ENCODE measurements around the gene PPP1R13B. TPM values are rescaled to one million over a fixed set of nuclear protein-coding genes. Genes with fewer than 3 reads are reported as not detected.

Gene PPP1R13B
- total and polyA plus RNA-seq, 8 donors = 20.9 to 33.9 (median 26.9) TPM

- FAIRE-seq (no peak), ATAC-seq (no peak)
- intact Hi-C loops (cut with DNase I) = no loop called here
These were observed 83.5 kb downstream of the PPP1R13B start for GRCh38 chr14:103763730-103764488.

GRCh38 chr14:103762541-103762940 is 84.8 kb downstream of the PPP1R13B start:
- H3K27ac ChIP-seq = no peak overlapping the region
- H3K27me3 ChIP-seq = no peaks in the 10 kb centered on the region
- intact Hi-C loops (cut with DNase I) = no loop called here
- H3K9me3 ChIP-seq = no peaks in the 10 kb centered on the region
- no peak for FAIRE-seq
- WGBS, 2 donors = 92% methylated on average over 13 of the region's 13 CpGs
- no peak for DNase-seq
- H3K4me3 ChIP-seq = no peak overlapping the region
- TF ChIP-seq CTCF (IDR thresholded peaks at IDR 0.05) = no peak
- no peak for ATAC-seq
- H3K4me1 ChIP-seq = no peaks in the 10 kb centered on the region
- no peaks in the 10 kb centered on the region for H3K36me3 ChIP-seq

More at GRCh38 chr14:103763730-103764488, 83.5 kb downstream of the PPP1R13B start:
- H3K27ac ChIP-seq = no peak overlapping the region
- no peak for TF ChIP-seq CTCF (IDR thresholded peaks at IDR 0.05)
- H3K36me3 ChIP-seq = no peaks in the 10 kb centered on the region
- no peaks in the 10 kb centered on the region for H3K9me3 ChIP-seq
- no peak overlapping the region for H3K4me3 ChIP-seq
- 94 to 99% methylated on average over 5 of the region's 5 CpGs for WGBS, 2 donors
- no peaks in the 10 kb centered on the region for H3K4me1 ChIP-seq
- DNase-seq = no peak
- H3K27me3 ChIP-seq = no peaks in the 10 kb centered on the region

- DNase-seq (no peak), FAIRE-seq (no peak), ATAC-seq (no peak)
- H3K27me3 ChIP-seq = no peaks in the 10 kb centered on the region
- 58 to 59% methylated on average over 1 of the region's 1 CpG for WGBS, 2 donors
- intact Hi-C loops (cut with DNase I) = no loop called here
- H3K4me1 ChIP-seq = no peaks in the 10 kb centered on the region
- no peaks in the 10 kb centered on the region for H3K36me3 ChIP-seq
- no peak overlapping the region for H3K27ac ChIP-seq
- no peak for TF ChIP-seq CTCF (IDR thresholded peaks at IDR 0.05)
- no peak overlapping the region for H3K4me3 ChIP-seq
- no peaks in the 10 kb centered on the region for H3K9me3 ChIP-seq
These were observed 85.3 kb downstream of the PPP1R13B start for GRCh38 chr14:103762036-103762435.

- DNase-seq (no peak), ATAC-seq (no peak), FAIRE-seq (no peak)
- intact Hi-C loops (cut with DNase I) = no loop called here
- no peaks in the 10 kb centered on the region for H3K36me3 ChIP-seq
- no peak overlapping the region for H3K4me3 ChIP-seq
- no peak overlapping the region for H3K27ac ChIP-seq
- H3K9me3 ChIP-seq = no peaks in the 10 kb centered on the region
- no peak for TF ChIP-seq CTCF (IDR thresholded peaks at IDR 0.05)
- H3K4me1 ChIP-seq = no peaks in the 10 kb centered on the region
- no peaks in the 10 kb centered on the region for H3K27me3 ChIP-seq
- 93 to 96% methylated on average over 8 of the region's 8 CpGs for WGBS, 2 donors
These were observed 89.2 kb downstream of the PPP1R13B start for GRCh38 chr14:103758059-103758776.

- DNase-seq (no peak), FAIRE-seq (no peak), ATAC-seq (no peak)
- Histone ChIP-seq H3K27me3 (no peaks in the 10 kb centered on the region), H3K36me3 (peaks cover 0 to 19% (median 3%) of the 10 kb centered on the region in 3 donors), H3K4me3 (no peak overlapping the region), H3K27ac (no peak overlapping the region), H3K4me1 (no peaks in the 10 kb centered on the region), H3K9me3 (no peaks in the 10 kb centered on the region)
- no peak for TF ChIP-seq CTCF (IDR thresholded peaks at IDR 0.05)
- intact Hi-C loops (cut with DNase I) = no loop called here
- 84 to 86% methylated on average over 6 of the region's 6 CpGs for WGBS, 2 donors
These were observed 92.3 kb downstream of the PPP1R13B start for GRCh38 chr14:103755060-103755459.
